PC-9 (cell line): ENCODE measurements around the gene LAG3. TPM values are rescaled to one million over a fixed set of nuclear protein-coding genes. Genes with fewer than 3 reads are reported as not detected.

ENCODE experiments used
- BruUV-seq: library from RNA; stranded (reverse); fragments of 400-500 nt; replicated peaks from 2 replicates; lab custom pipeline; 2021; lab: Mats Ljungman, UMichigan
- CTCF ChIA-PET: fragments of 300-600 bp; sonication (Branson Sonifier 250); formaldehyde crosslinking; loops from one replicate; lab custom pipeline; 2022; ENCODE audit warnings: antibody characterized with exemption; lab: Charles Lee
- POLR2A ChIA-PET: fragments of 300-600 bp; sonication (Branson Sonifier 250); formaldehyde crosslinking; loops from one replicate; lab custom pipeline; 2022; ENCODE audit warnings: antibody characterized with exemption; ENCODE audit not compliant: unreplicated experiment; lab: Charles Lee
- DNase-seq, 2 experiments: peaks; one replicate each; pipeline versions ENCODE4 v3.0.0 to v3.0.0-alpha.2; 2015 to 2022; ENCODE audit warnings: mixed read lengths in 1 of 2
- H2AFZ ChIP-seq: fragments of 200-600 bp; sonication (generic); 2 replicates; pipeline ENCODE4 v1.8.1; 2017; ENCODE audit warnings: antibody characterized with exemption
- H3F3A ChIP-seq: fragments of 200-600 bp; sonication (generic); 2 replicates; pipeline ENCODE4 v1.8.1; 2017; ENCODE audit warnings: antibody characterized with exemption, mild to moderate bottlenecking, low read depth; ENCODE audit not compliant: insufficient read depth
- H3K27ac ChIP-seq: fragments of 200-600 bp; sonication (generic); 2 replicates; pipeline ENCODE4 v1.6.1; 2016; ENCODE audit warnings: mixed run types
- H3K27me3 ChIP-seq: fragments of 200-600 bp; sonication (generic); 2 replicates; pipeline ENCODE4 v1.6.1; 2016; ENCODE audit warnings: low read depth, mixed run types; ENCODE audit not compliant: insufficient read depth
- H3K36me3 ChIP-seq: fragments of 200-600 bp; sonication (generic); 2 replicates; pipeline ENCODE4 v1.6.1; 2016; ENCODE audit warnings: low read depth, mixed run types
- H3K4me1 ChIP-seq: fragments of 200-600 bp; sonication (generic); replicated peaks from 2 replicates; pipeline ENCODE4 v1.6.1; 2016; ENCODE audit warnings: mixed run types; ENCODE audit not compliant: insufficient read depth
- H3K4me2 ChIP-seq: fragments of 200-600 bp; sonication (generic); 2 replicates; pipeline ENCODE4 v1.6.1; 2017; ENCODE audit warnings: mixed run types
- H3K4me3 ChIP-seq: fragments of 200-600 bp; sonication (generic); 2 replicates; pipeline ENCODE4 v1.6.1; 2016; ENCODE audit warnings: mixed run types
- H3K79me2 ChIP-seq: fragments of 200-600 bp; sonication (generic); 2 replicates; pipeline ENCODE4 v1.6.1; 2017; ENCODE audit warnings: low read depth, mixed run types
- H3K9me2 ChIP-seq: fragments of 200-600 bp; sonication (generic); 2 replicates; pipeline ENCODE4 v1.8.1; 2017; ENCODE audit warnings: mild to moderate bottlenecking; ENCODE audit not compliant: insufficient read depth
- H3K9me3 ChIP-seq: fragments of 200-600 bp; sonication (generic); 2 replicates; pipeline ENCODE4 v1.8.1; 2016; ENCODE audit warnings: low read depth; ENCODE audit not compliant: insufficient read depth
- H4K20me1 ChIP-seq: fragments of 200-600 bp; sonication (generic); 2 replicates; pipeline ENCODE4 v1.8.1; 2017; ENCODE audit not compliant: insufficient read depth
- CTCF ChIP-seq: fragments of 200-600 bp; sonication (generic); conservative IDR thresholded peaks from 2 replicates; pipeline ENCODE4 v1.6.1; 2017; ENCODE audit warnings: mixed run types, antibody characterized with exemption, mild to moderate bottlenecking, moderate library complexity
- EZH2 ChIP-seq: fragments of 200-600 bp; sonication (generic); IDR thresholded peaks from 2 replicates; pipeline ENCODE4 v1.8.0; 2017; ENCODE audit warnings: antibody characterized with exemption, low read depth
- intact Hi-C: fragments of 100-400 bp; cut with micrococcal nuclease; formaldehyde crosslinking; loops from one replicate; pipeline ENCODE4 v1.10.0; 2022; ENCODE audit not compliant: unreplicated experiment
- total RNA-seq: library from RNA; stranded (reverse); gene quantifications from 2 replicates; pipeline ENCODE4 v1.2.3, GENCODE V29; 2021

Gene LAG3
- total RNA-seq, 1 experiment from 2014 or later = 10.5 TPM

DNA sequence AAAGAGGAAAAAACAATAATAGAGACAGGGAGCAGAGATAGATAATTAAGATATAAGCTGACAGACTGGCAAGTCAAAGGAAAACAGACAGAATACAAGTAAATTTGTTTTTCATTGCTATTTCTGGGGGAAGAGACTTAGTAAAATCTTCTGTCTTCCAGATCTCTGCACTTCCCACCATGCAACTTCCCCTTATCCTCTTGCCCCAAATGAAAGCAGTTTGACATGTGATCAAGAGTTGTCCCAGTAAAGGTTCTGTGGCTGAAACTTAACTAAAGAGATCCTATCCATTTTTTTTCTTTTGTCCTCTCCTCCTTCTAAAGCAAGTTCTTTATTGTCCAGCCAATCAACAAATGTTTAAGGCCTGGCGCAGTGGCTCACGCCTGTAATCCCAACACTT is 17.9 kb upstream of the LAG3 start:
- Histone ChIP-seq H4K20me1 (no peaks in the 10 kb centered on the region; the same call in 1 of the 2 replicates), H3K27me3 (no peaks in the 10 kb centered on the region), H3K27ac (no peak overlapping the region), H3K4me2 (no peak overlapping the region), H3K36me3 (peaks cover 17% of the 10 kb centered on the region), H3K9me2 (no peaks in the 10 kb centered on the region), H3K4me1 (peaks cover 16% of the 10 kb centered on the region), H3K4me3 (no peak overlapping the region), H2AFZ (no peak overlapping the region), H3K79me2 (peaks cover 26% of the 10 kb centered on the region), H3K9me3 (no peaks in the 10 kb centered on the region), H3F3A (peaks cover 14% of the 10 kb centered on the region; the same call in 1 of the 2 replicates)
- no TSS peak for BruUV-seq
- no peak for DNase-seq
- no peak for TF ChIP-seq EZH2
- no peak for TF ChIP-seq CTCF
- ChIA-PET POLR2A (interaction anchor here (1.0 to 2.8 kb wide), 2 partner anchors 12 to 90 kb away, joined by 6 to 59 read pairs; partner anchors contain the start of gene PTMS), CTCF (interaction anchor here (0.6 to 3.6 kb wide), 7 partner anchors 8 to 326 kb away, joined by 3 to 83 read pairs (median 7); partner anchors contain the start of genes P3H3 and PTMS)
- intact Hi-C loops = loop anchor here (5.0 kb wide), 1 partner anchor 188 kb away; the partner anchor contains the start of genes C12orf57 and RNU7-1

DNA sequence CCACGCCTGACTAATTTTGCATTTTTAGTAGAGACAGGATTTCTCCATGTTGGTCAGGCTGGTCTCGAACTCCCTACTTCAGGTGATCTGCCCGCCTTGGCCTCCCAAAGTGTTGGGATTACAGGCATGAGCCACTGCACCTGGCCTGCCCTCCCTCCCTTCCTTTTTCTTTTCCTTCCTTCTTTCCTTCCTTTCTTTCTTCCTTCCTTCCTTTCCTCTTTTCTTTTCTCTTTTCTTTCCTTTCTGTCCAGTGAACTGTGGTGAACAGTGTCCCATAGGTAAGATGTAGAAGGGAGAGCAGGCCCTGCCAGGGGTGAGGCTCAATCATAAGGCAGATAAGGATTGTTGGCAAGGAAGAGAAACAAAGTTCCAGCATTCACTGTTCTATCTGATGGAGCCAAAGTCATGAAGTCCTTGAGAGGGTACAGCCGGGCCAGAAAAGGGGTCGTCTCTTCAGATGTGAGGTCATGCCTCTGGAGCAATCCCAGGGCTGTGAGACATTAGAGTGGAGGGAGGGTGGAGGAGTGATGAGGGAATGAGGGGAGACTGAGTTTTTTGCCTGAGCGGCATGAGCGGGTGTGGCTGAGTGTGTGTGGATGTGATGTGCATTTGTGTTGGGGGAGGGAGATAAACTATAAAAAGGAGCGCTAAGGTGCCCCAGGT is 15.2 kb upstream of the LAG3 start:
- TF ChIP-seq EZH2 = no peak
- no peak for TF ChIP-seq CTCF
- H3K36me3 ChIP-seq = no peaks in the 10 kb centered on the region
- no peak overlapping the region for H3K27ac ChIP-seq
- POLR2A ChIA-PET = no interaction called here
- H3K27me3 ChIP-seq = no peaks in the 10 kb centered on the region
- BruUV-seq = no TSS peak
- H4K20me1 ChIP-seq = no peaks in the 10 kb centered on the region; the same call in 1 of the 2 replicates
- H3K4me1 ChIP-seq = peaks cover 9% of the 10 kb centered on the region
- peaks cover 7% of the 10 kb centered on the region for H3K79me2 ChIP-seq
- peaks cover 14% of the 10 kb centered on the region; the same call in 1 of the 2 replicates for H3F3A ChIP-seq
- H3K4me2 ChIP-seq = no peak overlapping the region
- no peaks in the 10 kb centered on the region for H3K9me2 ChIP-seq
- H3K4me3 ChIP-seq = no peak overlapping the region
- intact Hi-C loops = no loop called here
- H2AFZ ChIP-seq = no peak overlapping the region
- CTCF ChIA-PET = no interaction called here
- no peak for DNase-seq
- no peaks in the 10 kb centered on the region for H3K9me3 ChIP-seq

GRCh38 chr12:6758506-6759095 is 13.7 kb upstream of the LAG3 start:
- no peaks in the 10 kb centered on the region for H3K9me2 ChIP-seq
- H3K27ac ChIP-seq = no peak overlapping the region
- H3K79me2 ChIP-seq = no peaks in the 10 kb centered on the region
- H3K4me1 ChIP-seq = peaks cover 12% of the 10 kb centered on the region
- CTCF ChIA-PET = interaction anchor here (0.6 kb wide), 2 partner anchors 22 to 60 kb away, joined by 4 read pairs; no protein-coding TSS in a partner anchor
- H4K20me1 ChIP-seq = no peaks in the 10 kb centered on the region
- H3K36me3 ChIP-seq = no peaks in the 10 kb centered on the region
- no peak overlapping the region for H3K4me3 ChIP-seq
- H3K9me3 ChIP-seq = no peaks in the 10 kb centered on the region
- no peaks in the 10 kb centered on the region for H3K27me3 ChIP-seq
- no peak overlapping the region for H2AFZ ChIP-seq
- no peak for DNase-seq
- no TSS peak for BruUV-seq
- POLR2A ChIA-PET = no interaction called here
- no peak overlapping the region for H3K4me2 ChIP-seq
- H3F3A ChIP-seq = peaks cover 20% of the 10 kb centered on the region; the same call in 1 of the 2 replicates
- TF ChIP-seq CTCF (no peak), EZH2 (no peak)
- intact Hi-C loops = no loop called here
